ENCODE data around the gene TMEM207.

TMEM207 gene

DNA sequence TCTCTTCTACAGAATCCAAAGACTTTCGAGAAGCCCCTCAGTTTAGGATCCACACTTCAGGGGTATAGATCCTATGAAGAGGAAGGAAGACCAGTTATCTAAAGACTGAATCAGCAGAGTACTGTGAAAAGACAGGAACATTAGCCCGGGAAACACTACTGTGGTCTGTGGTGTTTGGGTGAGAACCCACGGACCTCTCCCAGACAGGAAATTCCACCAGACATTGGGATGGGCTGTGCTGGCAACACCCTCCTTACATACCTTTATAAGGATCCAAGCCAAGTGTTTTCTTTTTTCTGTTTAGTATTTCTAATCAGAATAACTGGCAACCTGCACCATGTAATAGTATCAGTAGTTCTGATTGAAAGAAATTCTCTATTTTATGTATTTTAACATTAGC, 14.1 kb downstream of the TMEM207 start:
- Histone ChIP-seq H3K36me3 (ENCODE audit: control insufficient read depth, low read length) (no peaks in the 10 kb centered on the region), H3K4me1 (ENCODE audit: control insufficient read depth, low read length) (no peaks in the 10 kb centered on the region; the same call in 1 of the 2 replicates), H3K9me3 (ENCODE audit: control insufficient read depth, insufficient read depth, low read length) (no peaks in the 10 kb centered on the region), H3K9me2 (replicated peaks; ENCODE audit: control insufficient read depth, low read length) (no peaks in the 10 kb centered on the region), H4K20me1 (ENCODE audit: control insufficient read depth, insufficient read depth, low read depth, low read length) (no peaks in the 10 kb centered on the region), H3K4me3 (ENCODE audit: low read length) (no peak overlapping the region), H3F3A (ENCODE audit: control insufficient read depth, insufficient read depth) (no peaks in the 10 kb centered on the region), H3K79me2 (ENCODE audit: control insufficient read depth, low read length) (no peaks in the 10 kb centered on the region), H3K27me3 (ENCODE audit: control insufficient read depth, low read length) (no peaks in the 10 kb centered on the region), H3K4me2 (ENCODE audit: low read length) (no peak overlapping the region), H3K27ac (ENCODE audit: low read depth, low read length) (no peak overlapping the region)
- TF ChIP-seq, protein P1, sequence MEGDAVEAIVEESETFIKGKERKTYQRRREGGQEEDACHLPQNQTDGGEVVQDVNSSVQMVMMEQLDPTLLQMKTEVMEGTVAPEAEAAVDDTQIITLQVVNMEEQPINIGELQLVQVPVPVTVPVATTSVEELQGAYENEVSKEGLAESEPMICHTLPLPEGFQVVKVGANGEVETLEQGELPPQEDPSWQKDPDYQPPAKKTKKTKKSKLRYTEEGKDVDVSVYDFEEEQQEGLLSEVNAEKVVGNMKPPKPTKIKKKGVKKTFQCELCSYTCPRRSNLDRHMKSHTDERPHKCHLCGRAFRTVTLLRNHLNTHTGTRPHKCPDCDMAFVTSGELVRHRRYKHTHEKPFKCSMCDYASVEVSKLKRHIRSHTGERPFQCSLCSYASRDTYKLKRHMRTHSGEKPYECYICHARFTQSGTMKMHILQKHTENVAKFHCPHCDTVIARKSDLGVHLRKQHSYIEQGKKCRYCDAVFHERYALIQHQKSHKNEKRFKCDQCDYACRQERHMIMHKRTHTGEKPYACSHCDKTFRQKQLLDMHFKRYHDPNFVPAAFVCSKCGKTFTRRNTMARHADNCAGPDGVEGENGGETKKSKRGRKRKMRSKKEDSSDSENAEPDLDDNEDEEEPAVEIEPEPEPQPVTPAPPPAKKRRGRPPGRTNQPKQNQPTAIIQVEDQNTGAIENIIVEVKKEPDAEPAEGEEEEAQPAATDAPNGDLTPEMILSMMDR (IDR thresholded peaks at IDR 0.05; ENCODE audit: low read depth, low read length, poor library complexity, severe bottlenecking) = no peak
- TF ChIP-seq EZH2phosphoT487 (IDR thresholded peaks at IDR 0.05; ENCODE audit: borderline replicate concordance, low read length) = no peak

DNA sequence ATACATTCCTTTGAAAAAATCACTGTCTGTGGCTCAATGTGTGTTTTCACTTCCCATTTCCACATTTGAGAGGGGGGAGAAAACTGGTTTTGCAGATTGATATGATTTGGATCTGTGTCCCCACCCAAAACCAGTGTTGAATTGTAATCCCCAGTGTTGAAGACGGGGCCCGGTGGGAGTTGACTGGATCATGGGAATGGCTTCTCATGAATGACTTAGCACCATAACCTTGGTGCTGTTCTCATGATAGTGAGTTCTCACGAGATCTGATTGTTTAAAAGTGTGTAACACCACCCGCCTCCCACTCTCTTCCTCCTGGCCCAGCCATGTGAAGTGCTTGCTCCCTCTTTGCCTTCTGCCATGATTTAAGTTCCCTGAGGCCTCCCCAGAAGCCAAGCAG, 16.1 kb downstream of the TMEM207 start:
- H4K20me1 ChIP-seq (ENCODE audit: control insufficient read depth, insufficient read depth, low read depth, low read length) = no peaks in the 10 kb centered on the region
- H3K4me1 ChIP-seq (ENCODE audit: control insufficient read depth, low read length) = no peaks in the 10 kb centered on the region; the same call in 1 of the 2 replicates
- no peaks in the 10 kb centered on the region for H3K9me3 ChIP-seq (ENCODE audit: control insufficient read depth, insufficient read depth, low read length)
- H3K79me2 ChIP-seq (ENCODE audit: control insufficient read depth, low read length) = no peaks in the 10 kb centered on the region
- H3K4me2 ChIP-seq (ENCODE audit: low read length) = no peak overlapping the region
- no peak for TF ChIP-seq EZH2phosphoT487 (IDR thresholded peaks at IDR 0.05; ENCODE audit: borderline replicate concordance, low read length)
- TF ChIP-seq, protein P1 (IDR thresholded peaks at IDR 0.05; ENCODE audit: low read depth, low read length, poor library complexity, severe bottlenecking) = no peak
- H3F3A ChIP-seq (ENCODE audit: control insufficient read depth, insufficient read depth) = no peaks in the 10 kb centered on the region
- H3K27ac ChIP-seq (ENCODE audit: low read depth, low read length) = no peak overlapping the region
- H3K9me2 ChIP-seq (replicated peaks; ENCODE audit: control insufficient read depth, low read length) = no peaks in the 10 kb centered on the region
- H3K27me3 ChIP-seq (ENCODE audit: control insufficient read depth, low read length) = no peaks in the 10 kb centered on the region
- no peak overlapping the region for H3K4me3 ChIP-seq (ENCODE audit: low read length)
- no peaks in the 10 kb centered on the region for H3K36me3 ChIP-seq (ENCODE audit: control insufficient read depth, low read length)

DNA sequence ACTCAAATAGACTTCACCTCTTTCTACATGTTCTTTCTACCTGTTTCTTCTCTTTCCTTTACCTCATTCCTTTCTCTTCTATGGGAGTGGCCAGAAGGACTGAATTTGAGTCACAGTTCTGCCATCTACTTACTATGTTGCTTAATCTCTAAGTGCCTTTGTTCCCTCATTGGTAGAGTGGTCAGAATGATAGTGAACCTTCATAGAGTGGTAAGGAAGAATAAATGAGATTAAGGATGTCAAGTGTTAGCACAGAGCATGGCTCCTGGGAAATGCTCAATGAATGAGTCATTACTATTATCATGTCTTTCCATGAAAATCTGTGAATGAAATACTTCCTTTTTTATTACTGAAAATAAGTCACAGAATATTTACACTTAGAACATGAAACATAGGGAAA, 17.5 kb downstream of the TMEM207 start:
- Histone ChIP-seq H3K27me3 (ENCODE audit: control insufficient read depth, low read length) (peaks cover 6% of the 10 kb centered on the region; the same call in 1 of the 2 replicates), H3K4me3 (ENCODE audit: low read length) (no peak overlapping the region), H3K36me3 (ENCODE audit: control insufficient read depth, low read length) (no peaks in the 10 kb centered on the region), H3K79me2 (ENCODE audit: control insufficient read depth, low read length) (no peaks in the 10 kb centered on the region), H3K4me1 (ENCODE audit: control insufficient read depth, low read length) (no peaks in the 10 kb centered on the region; the same call in 1 of the 2 replicates), H3K9me3 (ENCODE audit: control insufficient read depth, insufficient read depth, low read length) (no peaks in the 10 kb centered on the region), H3F3A (ENCODE audit: control insufficient read depth, insufficient read depth) (no peaks in the 10 kb centered on the region), H3K27ac (ENCODE audit: low read depth, low read length) (no peak overlapping the region), H4K20me1 (ENCODE audit: control insufficient read depth, insufficient read depth, low read depth, low read length) (no peaks in the 10 kb centered on the region), H3K4me2 (ENCODE audit: low read length) (no peak overlapping the region), H3K9me2 (replicated peaks; ENCODE audit: control insufficient read depth, low read length) (no peaks in the 10 kb centered on the region)
- TF ChIP-seq, protein P1 (IDR thresholded peaks at IDR 0.05; ENCODE audit: low read depth, low read length, poor library complexity, severe bottlenecking) = no peak
- no peak for TF ChIP-seq EZH2phosphoT487 (IDR thresholded peaks at IDR 0.05; ENCODE audit: borderline replicate concordance, low read length)

All from DOHH2 (cell line).